Activated CD4-positive, alpha-beta T cell treated with anti-CD3 and anti-CD28 coated beads for 4 hours (primary cell): ENCODE results near the gene FSD1L.

Experiments
- DNase-seq, 2 donors: peaks; one replicate each; pipeline ENCODE4 v3.0.0-alpha.2; 2020

FSD1L gene

DNA sequence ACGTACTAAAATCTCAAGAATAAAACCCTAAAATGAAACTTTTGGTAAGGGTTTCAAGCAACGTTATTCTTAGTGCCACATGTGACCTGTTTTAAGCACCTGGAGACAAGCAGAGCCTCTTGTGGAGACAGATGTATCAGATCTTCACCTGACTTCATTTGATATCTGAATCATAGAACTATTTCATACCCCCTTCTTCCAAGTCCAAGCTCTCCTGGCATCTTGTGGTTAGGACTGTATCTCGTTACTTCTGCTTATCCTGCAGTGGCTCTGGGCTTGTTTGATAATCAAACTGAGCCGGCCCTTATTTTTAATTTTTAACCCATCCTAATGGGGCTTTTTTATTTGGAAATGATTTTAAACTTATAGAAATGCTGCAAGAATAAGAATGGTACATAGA lies 11.1 kb upstream of the FSD1L start:
- DNase-seq: no peak

- DNase-seq: no peak
Measured at GRCh38 chr9:105437704-105438103, 10.1 kb upstream of the FSD1L start.

DNA sequence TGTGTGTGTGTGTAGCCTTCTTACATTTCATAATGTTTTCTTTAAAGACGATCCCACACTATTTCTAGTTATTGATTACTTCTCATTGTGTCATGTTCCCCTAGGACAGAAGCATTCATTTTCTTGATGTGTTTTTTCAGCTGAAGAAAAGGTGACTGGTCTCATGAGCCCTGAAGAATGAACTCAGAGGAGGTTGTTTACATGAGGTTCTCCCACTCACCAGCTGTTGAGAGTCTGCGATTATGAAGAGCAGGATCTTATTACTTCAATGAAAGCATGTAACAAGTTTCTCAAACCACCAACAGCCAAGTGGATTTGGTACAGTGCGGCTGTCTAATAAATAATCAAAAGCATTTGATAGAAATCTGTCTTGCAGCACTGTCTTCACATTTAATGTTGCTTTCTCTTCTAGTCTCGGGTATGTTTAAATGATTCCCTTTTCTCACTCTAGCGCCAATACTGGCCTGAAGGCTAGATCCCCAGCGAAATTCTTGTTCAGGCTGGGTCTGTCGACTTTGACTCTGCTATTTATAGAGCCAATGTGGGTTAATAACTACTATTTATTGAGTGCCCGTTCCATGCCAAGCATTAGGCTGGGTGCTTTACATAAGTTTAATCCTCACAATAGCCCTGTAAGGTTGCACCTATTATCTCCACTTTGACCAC lies 9.6 kb upstream of the FSD1L start:
- no peak for DNase-seq

GRCh38 chr9:105439428-105439827 lies 8.4 kb upstream of the FSD1L start:
- DNase-seq: no peak

GRCh38 chr9:105441616-105442160 lies 6.1 kb upstream of the FSD1L start:
- DNase-seq: no peak

DNA sequence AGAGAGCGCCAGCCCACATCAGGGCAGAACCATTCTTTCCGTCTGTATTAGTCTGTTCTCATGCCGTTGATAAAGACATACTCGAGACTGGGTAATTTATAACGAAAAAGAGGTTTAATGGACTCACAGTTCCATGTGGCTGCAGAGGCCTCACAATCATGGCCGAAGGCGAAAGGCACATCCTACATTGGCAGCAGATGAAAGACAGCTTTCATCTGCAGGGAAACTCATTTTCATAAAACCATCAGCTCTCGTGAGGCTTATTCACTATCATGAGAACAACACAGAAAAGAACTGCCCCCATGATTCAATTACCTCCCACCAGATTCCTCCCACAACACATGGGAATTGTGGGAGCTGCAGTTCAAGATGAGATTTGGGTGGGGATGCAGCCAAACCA lies 4.7 kb upstream of the FSD1L start:
- DNase-seq: no peak

DNA sequence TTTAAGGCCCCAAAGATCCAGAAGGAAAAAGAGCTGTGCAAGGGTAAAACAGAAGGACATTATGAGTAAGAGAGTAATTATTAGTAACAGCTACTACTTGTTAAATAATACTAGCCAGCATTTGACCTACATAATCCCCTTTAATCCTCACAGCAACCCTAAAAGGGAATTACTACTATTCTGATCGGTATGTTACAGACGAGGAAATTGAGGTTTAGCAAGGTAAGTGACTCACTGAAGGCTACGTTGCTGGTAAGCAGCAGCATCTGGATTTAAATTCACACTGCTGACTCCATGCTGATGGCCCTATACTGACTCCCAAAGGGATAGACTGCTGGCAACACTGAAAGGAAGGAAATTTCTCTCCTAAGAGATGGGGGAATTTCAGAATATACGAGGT lies 3.7 kb upstream of the FSD1L start:
- no peak for DNase-seq

- DNase-seq: no peak
Measured at GRCh38 chr9:105445203-105445881, 2.5 kb upstream of the FSD1L start.

DNA sequence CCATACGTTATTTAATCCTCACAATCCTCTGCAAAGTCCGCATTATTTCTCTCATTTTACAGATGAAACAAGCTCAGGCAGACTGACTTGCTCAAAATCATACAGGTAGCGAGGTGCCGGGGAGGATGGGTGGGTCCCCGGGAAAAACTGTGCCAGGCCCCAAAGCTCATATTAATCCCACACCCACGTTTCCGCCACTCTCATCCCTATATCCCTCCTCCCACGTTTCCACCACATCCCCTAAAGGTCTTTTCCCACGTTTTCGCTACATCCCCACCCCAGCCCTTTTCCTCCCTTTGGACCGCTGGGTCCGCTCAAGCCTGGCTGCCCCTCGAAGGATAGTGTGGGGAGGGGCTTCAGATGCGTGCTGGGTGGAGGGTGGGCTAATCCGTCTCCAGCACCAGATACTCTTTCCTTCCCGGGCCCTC lies 434 bp upstream of the FSD1L start:
- no peak for DNase-seq

- no peak for DNase-seq
Measured at GRCh38 chr9:105449081-105449480, 1.2 kb downstream of the FSD1L start.

- DNase-seq: no peak
Measured at GRCh38 chr9:105452185-105452584, 4.4 kb downstream of the FSD1L start.

- no peak for DNase-seq
Measured at GRCh38 chr9:105455836-105456475, 8.1 kb downstream of the FSD1L start.

- DNase-seq: no peak
Measured at GRCh38 chr9:105457560-105458294, 9.9 kb downstream of the FSD1L start.

GRCh38 chr9:105458404-105458803 lies 10.6 kb downstream of the FSD1L start:
- no peak for DNase-seq

- no peak for DNase-seq
Measured at GRCh38 chr9:105459336-105459735, 11.5 kb downstream of the FSD1L start.

DNA sequence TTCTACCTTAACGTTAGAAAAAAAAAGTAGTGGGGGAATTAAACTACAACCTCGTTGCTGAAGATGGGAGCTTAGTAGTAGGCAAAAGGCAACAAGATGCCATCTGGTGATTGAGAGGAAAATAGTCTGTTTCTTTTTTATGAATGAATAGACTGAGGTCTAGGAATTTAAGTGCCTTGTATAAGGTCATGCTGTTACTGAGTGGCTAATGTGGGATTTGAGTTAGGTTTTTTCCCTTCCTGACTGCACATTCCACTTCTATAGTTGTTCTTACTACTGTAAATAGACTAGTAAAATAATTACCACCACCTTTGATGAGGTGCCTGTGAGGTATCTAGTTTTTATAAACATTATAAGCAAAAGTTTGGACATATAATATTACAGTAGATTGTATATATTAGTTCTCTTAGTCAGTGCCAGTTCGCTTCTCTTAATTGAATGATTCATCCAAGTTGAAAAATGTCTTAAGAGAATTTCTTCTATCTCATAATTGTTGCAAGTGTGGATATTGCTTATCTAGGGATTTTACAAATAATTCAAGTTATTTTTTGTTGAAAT lies 19.1 kb downstream of the FSD1L start:
- no peak for DNase-seq

DNA sequence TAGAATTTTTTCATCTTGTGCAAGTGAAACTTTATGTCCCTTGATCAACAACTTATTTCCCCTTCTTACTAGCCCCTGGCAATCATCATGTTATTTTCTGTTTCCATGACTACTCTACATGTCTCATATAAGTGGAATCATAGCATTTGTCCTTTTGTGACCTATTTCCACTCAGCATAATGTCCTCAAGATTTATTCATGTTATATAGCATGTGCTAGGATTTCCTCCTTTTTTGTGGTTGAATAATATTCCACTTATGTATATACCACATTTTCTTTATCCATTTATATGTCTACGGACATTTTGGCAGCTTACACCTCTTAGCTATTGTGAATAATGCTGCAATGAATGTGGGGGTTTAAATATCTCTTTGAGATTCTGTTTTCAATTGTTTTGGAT lies 21.0 kb downstream of the FSD1L start:
- DNase-seq: no peak

- no peak for DNase-seq
Measured at GRCh38 chr9:105473221-105473620, 25.4 kb downstream of the FSD1L start.

DNA sequence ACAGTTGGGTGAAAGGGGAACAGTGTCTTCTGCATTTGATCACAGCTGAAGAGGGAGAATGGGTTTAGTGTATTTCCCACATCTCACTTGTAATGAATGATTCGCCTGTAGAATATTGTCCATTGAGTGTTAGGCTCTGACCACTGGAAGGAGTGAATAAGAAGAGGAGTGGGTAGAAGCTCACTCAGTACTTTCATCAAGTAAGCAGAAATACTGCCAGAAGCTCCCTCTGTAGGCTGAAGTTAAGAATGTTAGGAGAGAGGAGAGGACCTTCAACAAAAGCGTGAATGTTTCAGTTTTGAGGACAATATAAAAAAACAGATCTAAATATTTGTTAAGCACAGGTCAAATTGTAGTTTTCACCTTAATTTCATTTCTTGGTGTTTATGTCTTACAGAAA lies 27.5 kb downstream of the FSD1L start:
- no peak for DNase-seq

DNA sequence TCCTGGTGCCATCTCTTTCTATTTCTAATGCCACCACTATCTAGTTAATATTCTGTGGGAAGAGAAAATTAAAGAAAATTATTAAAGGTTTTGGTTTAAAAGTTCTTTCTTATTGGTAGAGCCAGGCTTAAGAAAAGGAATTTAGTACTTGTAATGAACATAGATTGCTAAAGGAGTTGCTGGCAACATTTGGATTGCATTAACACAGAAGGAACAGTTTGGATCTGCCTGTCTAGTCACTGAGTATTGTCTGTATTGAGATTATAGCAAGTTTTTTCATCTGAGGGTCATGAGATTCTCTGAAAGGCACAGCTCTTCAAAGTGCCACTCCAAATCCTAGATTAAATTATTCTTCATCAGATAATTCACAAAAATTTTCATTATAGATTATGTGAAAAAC lies 32.0 kb downstream of the FSD1L start:
- no peak for DNase-seq

DNA sequence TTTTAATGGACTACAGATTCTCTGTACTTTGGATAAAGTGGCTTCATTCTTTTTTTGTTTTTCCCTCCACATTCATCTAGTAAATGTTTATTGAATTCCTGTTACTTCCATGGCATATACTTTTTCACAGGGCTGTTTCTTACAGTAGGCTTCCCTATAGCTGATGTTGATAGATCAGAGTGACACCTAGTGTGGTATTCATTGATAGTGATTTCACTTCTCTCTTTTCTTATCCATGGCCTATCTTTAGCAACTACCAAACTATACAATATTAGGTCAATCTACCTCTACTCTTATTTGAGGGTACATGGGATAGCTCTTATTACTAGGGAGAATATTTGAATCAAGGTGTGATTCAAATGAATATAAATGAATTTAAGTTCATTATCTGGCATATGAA lies 35.8 kb downstream of the FSD1L start:
- no peak for DNase-seq

DNA sequence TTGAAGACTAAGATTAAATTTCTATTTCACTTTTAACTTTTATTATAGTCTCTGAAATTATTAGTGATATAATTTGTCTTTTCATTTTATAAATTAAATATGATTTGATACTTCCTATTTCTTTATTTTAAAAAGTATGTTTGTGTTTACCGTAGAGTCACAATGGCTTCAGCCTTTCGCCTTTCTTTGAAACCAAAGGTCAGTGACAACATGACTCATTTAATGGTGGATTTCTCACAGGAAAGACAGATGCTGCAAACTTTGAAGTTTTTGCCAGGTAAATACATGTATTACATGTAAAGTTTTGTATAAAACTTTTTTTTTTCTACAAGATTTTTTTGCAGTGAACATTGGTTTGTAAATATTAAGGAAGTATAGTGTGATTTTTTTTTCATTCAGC lies 36.4 kb downstream of the FSD1L start:
- DNase-seq: no peak

DNA sequence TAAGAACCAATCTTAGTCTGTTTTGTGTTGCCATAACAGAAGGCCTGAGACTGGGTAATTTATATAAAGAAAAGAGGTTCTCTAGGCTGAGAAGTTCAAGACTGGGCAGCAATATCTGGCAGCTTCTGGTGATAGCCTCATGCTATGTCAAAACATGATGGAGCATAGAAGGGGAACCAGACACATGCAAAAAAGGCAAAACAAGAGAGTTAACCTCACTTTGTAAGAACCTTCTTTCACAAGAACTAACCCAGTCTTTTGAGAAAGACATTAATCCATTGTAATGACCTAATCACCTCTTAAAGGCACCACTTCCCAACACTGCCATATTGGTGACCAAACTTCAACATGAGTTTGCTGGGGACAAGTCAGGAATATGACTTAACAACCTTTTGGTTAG lies 37.3 kb downstream of the FSD1L start:
- DNase-seq: no peak
